Measurements from ENCODE around the gene SAP30L.
A peak's percentile ranks its signal among the peaks of the same experiment; 100 is the strongest.

Gene SAP30L

GRCh38 chr5:154466147-154466546 lies 20.4 kb downstream of the SAP30L start:
- no peak for FAIRE-seq

- no peak for FAIRE-seq
These were observed 20.9 kb downstream of the SAP30L start for GRCh38 chr5:154466671-154467070.

DNA sequence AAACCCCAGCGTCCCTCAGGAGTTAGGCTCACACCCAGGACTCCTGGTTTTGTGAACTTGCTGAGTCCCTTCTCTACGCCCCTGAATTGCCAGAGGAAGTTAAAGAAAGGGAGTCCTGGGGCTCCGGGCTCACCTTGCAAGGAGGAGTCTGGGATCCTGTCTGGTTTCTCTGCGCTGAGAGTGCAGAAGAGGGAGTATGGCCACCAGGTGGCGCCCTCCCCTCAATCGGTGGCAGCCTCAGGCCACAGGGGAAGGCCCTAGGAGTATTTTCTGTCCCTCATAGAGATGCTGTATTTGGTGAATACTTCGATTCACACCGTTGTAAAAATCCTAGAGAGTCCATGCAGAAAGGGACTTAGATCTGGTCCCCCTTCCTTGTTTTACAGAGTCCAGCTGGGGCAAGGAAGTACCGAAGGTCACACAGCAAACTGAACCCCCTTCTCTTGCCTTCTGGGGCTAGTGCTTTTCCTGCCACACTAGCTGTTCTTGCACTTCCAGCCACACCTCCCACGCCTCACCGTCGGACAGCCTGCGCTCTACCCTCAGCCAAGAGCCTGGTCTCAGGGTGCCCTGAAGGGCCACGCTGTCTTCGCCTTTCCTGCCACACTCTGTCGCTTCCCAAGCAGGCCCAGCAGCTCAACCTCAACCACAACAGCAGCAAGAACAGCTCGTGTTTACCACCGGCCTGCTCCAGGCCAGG lies 22.0 kb downstream of the SAP30L start:
- no peak for FAIRE-seq

DNA sequence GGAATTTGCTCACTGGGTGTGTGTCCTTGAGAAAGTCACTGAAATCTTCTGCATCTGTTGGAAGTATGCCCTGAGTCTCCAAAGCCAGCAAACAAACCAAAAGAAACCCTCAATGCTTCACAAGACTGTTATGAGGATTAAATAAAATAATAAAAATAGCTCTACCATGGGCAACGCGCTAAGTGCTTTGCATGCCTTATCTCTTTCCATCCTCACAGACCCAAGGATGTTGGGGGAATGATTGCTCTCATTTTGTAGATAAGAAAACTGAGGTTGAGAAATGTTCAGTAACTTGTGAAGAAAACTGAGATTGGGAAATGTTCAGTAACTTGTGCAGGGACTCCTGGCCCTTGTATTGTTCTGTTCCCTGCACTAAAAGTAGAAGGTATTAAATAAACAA lies 24.3 kb downstream of the SAP30L start:
- FAIRE-seq = peak; percentile 66

GRCh38 chr5:154470947-154471870 lies 25.4 kb downstream of the SAP30L start:
- FAIRE-seq = peak; percentile 23

DNA sequence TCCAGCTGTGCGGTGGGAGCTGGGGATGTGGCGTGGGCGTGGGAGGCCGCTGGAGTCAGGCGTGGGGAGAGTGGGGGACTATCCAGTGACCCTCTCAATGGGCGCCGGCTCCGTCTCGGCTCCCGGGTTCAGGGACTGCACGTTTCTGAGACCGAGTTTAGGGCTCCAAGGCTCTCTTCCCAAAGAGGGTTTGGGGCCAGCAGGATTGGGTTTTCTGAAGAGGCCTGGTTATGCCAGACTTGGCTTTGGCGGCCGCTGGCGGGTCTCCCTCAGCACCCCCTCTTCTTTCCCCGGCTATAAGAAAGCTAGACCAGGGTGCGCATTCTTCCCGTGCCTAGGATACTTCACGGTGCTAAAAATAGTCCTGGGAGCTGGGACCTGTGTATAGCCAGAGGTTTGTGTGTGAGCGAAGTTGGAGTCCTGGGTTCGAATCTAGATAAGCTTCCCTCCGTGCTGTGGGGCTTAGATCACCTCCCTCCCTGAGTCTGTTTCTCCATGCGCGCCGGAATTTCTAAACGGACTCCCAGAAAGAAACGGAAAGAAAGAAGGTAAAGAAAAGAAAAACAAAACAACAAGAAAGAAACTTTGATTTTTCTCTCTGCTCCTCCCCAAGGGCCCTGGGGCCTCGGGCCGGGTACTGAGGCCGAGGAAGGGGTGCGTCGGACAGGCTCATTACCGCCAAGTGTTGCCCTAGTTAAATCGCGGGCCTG lies 27.2 kb downstream of the SAP30L start:
- no peak for FAIRE-seq

GRCh38 chr5:154473581-154474283 lies 27.9 kb downstream of the SAP30L start:
- no peak for FAIRE-seq

- no peak for FAIRE-seq
These were observed 28.9 kb downstream of the SAP30L start for GRCh38 chr5:154474396-154475334.

DNA sequence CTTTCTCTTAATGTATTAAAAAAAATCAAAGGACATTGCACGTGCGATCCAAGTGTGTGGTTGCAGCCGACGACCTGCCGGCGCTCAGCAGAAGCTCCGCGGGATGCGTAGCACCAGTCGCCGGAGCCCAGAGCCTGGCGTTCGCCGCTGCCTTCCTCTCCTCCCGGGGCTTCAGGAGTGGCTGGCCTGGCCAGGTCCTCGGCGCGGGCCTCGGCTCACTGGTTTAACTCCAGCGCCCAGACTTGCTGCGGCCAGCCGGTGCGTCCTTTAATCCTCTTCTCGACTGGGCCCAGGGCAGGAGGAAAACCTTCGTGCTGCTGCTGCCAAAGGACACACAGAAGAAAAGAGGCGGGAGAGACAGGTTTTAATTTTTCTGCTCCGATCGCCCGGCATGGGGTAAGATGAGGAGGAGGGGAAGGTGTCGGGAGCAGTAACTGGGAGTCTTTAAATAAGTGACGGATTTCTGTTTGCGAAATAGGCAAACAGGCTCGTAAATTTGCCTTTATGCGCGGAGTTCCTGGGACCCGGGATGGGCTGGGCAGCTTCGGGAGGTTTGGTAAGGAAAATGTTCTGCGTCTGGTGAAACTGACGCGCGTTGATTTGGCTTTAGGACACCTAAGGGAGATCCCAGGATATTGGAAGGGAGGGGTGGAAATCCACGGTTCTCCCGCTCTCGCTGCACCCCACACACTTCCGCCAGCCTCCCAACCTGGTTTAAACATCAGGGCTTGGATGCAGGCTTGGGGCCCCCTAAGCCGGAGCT lies 30.0 kb downstream of the SAP30L start:
- FAIRE-seq = no peak

GRCh38 chr5:154476354-154477205 lies 30.8 kb downstream of the SAP30L start:
- no peak for FAIRE-seq

DNA sequence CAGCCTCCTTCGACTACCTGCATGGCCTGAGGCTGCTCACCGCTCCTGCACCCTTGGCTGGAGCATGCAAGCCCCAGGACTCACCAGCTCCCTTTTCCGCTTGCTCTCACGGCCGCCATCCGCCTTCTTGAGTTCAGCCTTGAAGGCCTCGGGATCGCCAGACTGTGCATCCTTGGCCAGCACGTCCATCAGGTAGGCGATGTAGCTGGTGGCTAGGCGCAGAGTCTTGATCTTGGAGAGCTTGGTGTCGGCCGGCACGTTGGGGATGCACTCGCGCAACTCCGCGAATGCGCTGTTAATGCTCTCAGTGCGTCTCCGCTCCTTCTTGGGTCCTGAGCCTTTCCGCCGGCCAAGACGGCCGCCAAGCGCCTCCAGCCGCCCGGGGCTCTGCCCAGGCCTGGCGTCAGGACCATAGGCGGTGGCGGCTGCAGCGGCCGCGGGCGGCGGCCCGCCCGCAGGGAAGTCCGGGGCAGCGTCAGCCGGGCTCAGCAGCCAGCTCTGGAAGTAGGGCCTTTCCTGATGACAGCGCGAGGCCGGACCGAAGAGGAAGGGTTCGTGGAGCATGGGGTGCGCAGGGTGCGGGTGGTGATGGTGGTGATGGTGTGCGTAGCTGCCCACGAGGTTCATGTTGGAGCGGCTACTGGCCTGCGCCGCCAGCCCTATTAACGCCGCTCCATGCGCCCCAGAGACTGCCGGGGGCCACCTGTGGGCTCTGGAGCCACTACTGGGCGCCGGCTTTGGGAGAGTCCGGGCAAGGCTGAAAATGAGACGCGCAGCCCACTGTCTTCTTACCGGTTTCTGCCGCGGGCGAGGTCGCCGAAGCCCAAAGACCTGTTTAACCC lies 31.8 kb downstream of the SAP30L start:
- FAIRE-seq = no peak

DNA sequence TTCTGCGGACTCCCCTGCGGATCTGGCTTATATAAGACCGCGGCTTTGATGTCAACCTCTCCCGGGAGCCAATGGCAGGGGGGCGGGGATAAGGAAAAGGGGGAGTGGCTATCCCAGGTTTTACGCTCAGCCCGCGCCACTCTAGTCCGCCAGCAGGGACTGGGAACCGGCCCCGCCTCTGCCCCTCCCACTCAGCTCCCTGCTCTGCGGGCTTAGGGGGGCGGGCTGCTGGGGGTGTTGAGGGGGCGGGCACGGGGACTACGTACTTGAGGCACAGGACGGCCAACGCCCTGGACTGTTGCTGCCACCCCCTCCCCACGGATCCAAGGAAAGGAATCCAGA lies 32.4 kb downstream of the SAP30L start, which contains the start of gene HAND1:
Gene HAND1 (minus strand): TSS at position 4 of the 342 bp plus-strand sequence. CDS start 219 bp downstream, outside the sequence.
- FAIRE-seq = no peak

- no peak for FAIRE-seq
These were observed 33.0 kb downstream of the SAP30L start for GRCh38 chr5:154478752-154479159.

DNA sequence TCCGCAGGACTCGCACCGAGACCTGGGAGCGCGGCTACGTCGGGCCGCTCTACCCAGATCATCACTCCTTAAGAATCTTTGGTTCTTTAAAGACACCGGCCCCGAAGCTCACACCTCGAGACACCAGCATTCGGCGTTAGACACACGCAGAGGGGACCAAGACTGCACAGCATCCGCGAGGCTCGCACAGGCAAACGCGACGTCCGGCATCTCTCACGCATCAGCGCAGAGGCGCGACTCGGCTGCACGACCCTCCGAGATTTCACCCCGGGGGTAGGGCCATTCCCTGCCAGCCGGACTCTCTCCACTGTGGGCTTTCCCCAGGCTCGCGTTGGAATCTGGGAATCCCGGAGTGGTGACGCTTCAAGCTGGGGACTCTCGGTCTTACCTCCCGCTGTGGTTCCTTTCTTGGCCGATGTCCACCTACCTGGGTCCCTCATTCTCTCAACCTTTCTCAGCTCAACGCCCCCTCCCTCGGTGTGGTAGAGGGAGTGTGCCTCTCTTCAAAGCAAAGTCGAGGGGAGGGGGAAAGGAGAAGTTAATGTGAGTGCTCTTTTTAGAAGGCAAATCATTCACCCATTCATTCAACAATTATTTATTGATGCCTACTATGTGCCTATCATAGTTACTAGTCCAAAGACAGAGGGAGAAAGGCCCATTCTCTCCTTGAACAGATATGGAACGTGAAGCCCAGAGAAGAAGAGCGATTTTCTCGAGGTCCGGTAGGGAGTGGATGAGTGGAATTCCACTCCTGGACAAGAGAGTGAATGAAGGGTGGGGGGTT lies 33.6 kb downstream of the SAP30L start:
- no peak for FAIRE-seq

DNA sequence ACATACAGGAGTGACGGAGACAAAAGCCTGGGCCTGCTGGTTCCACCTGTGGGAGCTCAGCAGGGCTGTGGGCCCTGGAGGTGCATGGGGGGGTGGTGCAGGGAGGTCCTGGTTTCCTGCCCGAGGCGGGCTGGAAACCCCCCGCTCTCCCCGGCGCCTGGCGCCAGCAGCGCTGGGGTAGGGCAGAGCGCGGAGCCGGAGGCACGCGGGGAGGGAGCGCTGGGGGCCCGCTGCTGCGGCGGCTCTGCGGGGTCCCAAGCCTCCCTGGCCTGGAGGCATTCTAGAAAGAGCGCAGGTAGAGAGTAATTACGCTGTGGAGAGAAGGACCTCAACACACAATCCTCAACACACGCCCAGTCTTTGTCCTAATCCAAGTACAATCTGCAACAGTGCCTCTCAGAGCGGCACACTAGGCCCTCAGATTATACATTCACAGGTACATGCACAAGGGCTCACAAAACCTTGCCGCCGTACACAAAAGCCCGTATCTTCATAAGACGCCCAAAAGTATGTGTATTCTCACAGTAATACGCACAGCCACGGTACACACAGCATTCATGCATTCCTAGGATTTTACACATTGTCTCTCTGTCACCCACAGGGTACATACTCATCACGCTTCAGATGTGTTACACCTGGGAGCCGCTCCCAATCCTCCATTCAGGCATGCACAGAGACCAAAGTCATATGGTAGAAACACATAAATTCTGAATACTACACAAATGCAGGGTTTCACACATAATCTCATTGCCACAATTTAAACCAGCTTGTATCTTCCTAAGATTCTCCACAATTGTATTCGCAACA lies 34.4 kb downstream of the SAP30L start:
- no peak for FAIRE-seq

DNA sequence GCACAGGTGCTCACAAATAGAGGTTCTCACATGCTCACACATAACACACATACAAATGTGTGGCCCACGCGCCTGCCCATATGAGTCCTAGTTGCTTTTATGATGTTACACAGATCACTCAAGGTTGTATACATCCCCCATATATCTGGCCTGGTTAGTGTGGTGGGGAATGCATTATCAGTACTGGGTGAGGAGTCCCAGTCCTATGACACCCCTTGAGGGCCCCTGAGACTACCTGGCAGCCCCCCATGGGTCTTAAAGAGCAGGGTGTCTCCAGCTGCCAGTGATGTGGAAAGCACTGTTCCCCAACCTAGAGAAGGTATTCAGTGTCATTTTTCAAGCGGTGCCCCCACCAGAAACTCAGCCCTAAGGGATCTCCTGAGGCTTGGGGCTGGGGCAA lies 35.0 kb downstream of the SAP30L start:
- no peak for FAIRE-seq
